ENCODE measurements around the gene RHD.
"Not testable (repeated sequence)": the region's sequence is repeated elsewhere in the genome, so short reads cannot be mapped to it uniquely, and the experiment has no call there.

RHD gene

DNA sequence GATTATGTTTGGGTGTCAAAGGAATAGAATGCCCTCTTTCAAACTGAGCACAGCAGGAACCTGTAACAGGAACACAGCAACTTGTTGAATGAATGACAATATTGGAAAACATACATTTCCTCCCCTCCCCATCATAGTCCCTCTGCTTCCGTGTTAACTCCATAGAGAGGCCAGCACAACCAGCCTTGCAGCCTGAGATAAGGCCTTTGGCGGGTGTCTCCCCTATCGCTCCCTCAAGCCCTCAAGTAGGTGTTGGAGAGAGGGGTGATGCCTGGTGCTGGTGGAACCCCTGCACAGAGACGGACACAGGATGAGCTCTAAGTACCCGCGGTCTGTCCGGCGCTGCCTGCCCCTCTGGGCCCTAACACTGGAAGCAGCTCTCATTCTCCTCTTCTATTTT lies at the start of gene RHD:
TSS of gene RHD (plus strand) at position 272 of the 400 bp plus-strand sequence. CDS start at position 311, 39 bp downstream.
- not testable (repeated sequence) for DNase-seq (ENCODE audit: low spot score); FAIRE-seq

DNA sequence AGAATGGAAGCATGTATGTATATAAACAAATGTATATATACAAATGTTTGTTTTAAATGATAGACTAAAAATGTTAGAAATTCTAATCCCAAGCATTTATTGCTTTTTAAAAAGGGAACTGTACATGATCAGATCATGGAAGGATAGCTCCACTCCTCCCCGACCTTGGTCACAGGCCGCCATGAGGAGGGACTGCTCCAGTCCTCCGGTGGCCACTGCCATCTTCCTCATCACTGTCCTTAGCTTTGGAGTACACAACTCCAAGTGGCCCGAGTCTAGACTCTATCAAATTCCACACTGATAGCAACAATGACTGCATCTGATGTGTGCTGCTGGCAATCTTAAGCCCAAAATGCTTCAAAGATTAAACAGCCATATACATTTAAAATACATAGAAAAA lies 49.7 kb upstream of the RHD start:
- no peak for FAIRE-seq
- no peak for DNase-seq (ENCODE audit: low spot score)

DNA sequence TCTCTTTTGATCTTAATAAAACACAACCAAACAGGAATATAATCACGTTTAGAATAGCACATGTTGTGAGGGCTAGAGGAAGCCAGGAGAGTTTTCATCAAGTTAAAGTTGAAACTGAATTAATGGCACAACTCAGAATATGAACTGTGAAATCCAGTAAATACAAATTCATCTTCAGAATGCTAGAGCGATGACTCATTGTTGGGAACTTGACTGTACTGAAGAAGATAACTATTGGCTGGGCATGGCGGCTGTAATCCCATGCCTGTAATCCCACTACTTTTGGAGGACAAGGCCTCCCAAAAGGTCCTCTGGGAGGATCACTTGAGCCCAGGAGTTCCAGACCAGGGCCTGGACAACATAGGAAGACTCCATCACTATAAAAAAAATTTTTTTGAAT lies 48.8 kb upstream of the RHD start:
- no peak for FAIRE-seq
- DNase-seq (ENCODE audit: low spot score) = no peak

DNA sequence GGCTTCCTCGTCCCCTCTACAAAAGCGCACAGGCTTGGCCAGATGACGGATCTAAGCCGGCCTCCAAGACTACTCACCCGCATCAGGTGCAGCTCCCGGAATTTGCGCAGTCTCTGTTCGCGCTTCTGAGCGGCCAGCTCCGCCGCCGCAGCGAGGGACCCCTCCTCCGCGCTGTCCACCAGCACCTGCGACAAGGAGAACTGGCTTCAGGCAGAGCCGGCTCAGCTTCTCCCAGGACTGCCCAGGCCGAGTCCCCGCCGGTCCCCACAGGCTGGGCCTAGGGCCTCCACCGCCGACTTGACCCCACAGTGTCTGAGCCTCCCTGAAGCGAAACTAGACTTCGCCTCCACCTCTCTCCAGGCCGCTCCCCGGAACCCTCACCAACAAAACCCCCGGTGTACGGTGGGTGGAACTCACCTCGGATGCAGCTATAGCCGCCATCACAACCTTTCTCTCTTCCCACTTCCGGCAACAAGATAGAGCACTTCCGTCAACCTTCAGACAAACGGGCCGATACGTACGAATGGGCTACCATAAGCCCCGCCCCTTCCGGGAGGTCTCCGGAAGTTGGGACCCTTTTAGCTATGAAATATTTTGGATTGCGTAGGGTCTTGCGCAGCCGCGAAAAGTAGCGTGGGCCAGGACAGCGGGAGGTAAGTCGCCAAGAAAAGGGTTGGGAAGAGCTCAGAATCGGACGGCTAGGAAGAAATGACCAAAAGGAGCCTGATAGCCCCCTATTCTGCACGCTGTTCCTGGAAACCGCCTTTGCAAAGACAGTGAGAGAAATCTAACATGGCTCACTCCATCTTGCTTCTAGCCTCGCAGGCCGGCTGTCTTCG lies 40.1 kb upstream of the RHD start, which contains the start of gene SYF2:
TSS of gene SYF2 (minus strand) at position 476 of the 839 bp plus-strand sequence. CDS start at position 441, 35 bp downstream.
- DNase-seq (ENCODE audit: low spot score) = peak; percentile 84
- peak; percentile 77 for FAIRE-seq

DNA sequence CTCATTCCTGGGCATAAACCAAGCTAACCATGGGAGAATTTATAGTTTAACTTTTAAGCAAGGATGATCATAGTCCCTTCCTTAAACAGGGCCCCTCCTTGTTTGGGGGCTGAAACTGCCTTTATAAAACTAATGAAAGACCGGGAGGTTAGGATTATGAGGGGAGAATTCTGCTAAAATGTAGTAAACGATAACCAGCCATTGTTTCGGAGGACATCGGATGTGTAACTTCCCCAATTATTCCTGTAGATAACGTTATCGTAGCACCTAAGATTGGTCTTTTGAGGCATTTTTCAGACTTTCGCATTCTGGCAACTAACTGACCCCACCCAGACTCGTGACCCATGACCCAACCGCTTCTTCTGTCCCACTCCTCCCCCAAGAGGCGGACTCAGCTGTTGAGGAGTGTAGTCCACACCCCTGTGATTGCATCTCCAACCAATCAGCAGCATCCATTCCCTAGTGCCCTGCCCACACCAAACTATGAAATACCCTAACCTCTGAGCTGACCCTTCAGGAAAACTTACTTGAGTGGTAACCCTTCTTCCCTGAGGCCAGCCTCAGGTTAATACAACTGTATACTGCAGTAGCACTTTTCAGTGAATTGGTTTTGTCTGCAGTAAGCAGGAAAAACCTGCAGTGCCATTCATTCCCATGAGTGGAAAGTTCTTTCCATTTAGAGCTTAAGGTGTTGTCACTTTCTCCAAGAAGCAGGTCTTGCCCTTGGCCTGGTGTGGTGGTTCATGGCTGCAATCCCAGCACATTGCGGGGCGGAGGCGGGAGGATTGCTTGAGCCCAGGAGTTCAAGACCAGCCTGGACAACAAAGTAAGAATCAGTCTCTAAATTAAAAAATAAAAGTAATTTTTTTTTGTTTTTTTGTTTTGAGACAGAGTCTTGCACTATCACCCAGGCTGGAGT lies 39.2 kb upstream of the RHD start:
- FAIRE-seq (peak; percentile 62), DNase-seq (ENCODE audit: low spot score) (peak; percentile 63)

DNA sequence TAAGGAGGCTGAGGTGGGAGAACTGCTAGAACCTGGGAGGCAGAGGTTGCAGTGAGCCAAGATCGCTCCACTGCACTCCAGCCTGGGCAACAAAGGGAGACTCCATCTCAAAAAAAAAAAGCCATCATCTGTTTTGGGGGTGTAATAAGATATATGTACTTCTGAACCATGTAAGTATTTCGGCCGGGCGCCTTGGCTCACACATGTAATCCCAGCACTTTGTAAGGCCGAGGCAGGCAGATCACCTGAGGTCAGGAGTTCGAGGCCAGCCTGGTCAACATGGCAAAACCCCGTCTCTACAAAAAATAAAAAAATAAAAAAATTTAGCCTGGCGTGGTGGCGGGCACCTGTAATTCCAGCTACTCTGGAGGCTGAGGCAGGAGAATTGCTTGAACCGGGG lies 36.9 kb upstream of the RHD start:
- not testable (repeated sequence) for FAIRE-seq; DNase-seq (ENCODE audit: low spot score)

DNA sequence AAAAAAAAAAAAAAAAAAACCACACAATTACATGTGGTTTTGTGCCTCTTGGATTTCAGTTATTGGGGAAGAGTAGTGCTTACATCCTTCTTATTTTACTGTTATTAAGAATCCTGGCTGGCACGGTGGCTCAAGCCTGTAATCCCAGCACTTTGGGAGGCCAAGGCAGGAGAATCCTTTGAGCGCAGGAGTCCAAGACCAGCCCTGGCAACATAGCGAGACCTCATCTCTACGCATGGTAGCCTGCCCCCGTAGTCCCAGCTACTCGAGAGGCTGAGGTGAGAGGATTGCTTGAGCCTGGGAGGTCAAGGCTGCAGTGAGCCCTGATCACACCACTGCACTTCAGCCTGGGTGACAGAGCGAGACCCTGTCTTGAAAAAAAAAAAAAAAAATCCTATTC lies 36.0 kb upstream of the RHD start:
- DNase-seq (ENCODE audit: low spot score); FAIRE-seq: not testable (repeated sequence)

DNA sequence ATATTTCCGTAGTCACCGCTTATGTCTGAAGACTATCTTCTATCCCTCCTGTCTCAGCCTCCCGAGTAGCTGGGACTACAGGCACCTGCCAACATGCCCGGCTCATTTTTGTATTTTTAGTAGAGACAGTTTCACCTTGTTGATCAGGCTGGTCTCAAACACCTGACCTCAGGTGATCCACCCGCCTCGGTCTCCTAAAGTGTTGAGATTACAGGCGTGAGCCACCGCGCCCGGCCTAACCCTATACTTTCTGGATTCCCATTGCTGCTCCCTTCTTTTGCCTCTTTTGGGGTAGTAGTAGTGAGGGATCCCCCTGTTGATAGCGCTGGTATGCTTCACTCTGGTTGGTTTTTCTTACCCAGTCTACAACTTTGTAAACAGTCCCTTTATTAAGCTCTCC lies 34.3 kb upstream of the RHD start:
- DNase-seq (ENCODE audit: low spot score) (no peak), FAIRE-seq (no peak)

DNA sequence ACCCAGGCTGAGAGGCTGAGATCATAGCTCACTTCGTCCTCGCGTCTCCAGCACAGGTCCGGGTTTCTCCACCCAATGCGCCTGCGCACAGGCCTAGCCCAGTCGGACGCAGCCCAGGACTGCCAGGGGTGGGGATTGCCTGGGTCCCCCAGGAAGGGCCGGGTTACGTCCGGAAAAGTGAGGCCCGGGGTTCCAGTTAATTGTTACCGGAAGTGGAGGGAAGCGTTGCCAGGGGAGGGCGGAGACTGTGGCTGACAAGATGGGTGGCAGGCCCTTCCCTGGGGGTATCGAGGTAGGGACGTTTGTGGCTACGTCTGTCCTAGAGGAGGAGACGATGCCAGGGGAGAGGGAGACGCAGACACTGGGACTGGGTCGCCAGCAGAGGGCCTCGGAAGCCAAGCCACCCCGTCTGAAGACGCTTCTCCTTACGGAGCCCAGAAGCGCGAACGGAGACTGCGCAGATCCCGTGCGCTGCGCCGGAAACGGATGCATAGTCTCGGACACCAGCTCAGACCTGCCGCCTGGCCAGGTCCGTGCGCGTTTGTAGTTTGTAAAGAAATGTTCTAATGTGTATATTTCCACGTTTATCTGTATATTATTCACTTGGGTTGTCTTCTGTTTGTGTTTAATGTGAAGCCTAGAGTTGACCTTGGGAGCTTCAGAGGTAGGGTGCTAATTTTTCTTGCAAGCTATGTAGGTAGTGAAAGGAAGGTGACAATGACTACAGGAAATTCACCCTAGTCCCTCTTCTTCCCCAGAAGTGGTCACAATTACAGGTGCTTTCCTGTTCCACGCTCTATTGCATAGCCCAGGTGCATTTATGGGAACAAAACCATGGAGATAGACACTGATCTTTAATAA lies 32.4 kb upstream of the RHD start:
- no peak for FAIRE-seq
- DNase-seq (ENCODE audit: low spot score) = peak; percentile 71

DNA sequence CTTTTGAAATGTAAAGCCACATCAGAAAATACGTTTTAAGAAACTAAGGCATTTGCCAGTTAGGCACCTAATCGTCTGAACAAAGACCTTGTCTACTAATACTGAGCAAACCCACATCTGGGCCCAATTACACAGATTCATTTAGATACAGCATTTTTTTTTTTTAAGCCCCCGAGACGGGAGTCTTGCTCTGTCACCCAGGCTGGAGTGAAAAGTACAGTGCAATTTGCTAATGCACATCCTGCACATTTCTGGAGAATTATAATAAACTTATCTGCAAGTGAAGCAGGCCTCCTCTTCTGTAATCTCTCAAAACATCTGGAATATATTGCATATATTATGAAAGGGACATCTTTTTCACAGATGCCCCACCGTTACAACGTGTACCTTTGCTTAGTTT lies 28.4 kb upstream of the RHD start:
- FAIRE-seq = no peak
- DNase-seq (ENCODE audit: low spot score) = no peak

DNA sequence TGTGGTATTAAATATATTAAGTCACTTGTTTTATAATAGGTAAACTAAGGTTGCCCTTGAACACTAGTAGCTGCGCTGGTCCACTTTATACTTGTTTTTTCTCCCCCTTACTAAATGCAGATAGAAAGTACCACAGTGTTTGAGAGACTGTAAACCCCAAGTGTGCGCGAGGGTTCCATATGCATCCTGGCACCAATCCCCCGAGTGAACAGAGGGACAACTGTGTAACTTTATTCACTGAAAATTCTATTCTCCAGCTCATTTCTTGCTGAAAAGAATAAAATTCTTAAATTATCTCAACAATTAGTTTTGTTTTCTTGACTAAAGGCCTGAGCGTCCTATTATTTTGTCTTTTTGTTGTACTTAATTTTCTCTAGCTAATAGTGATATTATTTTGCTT lies 26.9 kb upstream of the RHD start:
- FAIRE-seq = no peak

DNA sequence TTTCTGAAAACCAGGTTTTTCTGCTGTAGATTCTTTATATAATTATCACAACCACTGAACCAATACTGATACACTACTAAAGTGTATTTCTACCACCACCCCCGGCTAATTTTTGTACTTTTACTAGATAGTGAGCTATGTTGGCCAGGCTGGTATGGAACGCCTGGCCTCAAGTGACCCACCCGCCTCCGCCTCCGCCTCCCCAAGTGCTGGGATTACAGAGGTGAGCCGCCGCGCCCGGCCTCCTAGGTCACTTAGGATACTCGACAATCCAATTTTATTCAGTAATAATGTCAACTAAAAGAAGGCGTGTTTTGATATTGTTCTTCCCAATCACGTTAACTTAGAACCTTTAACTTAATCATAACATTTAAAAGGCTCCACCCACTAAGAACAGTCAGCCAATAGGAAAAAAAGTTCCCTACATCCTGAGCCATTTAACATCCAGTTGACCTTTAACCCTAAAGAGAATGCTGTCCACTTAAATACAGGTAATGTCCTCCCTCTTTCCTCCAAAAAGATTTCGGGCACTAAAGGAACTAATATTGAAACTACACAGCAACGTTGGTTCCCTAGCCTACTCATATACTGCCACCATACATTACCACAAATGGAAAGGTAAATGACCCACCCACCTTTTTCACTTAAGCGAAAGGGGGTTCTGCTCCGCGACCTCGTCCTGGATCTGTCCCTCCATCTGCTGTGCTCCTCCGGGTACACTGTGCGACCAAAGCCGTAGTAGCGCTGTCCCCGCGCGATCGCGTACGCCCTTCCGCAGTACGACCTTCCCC lies 26.3 kb upstream of the RHD start:
- FAIRE-seq (no peak), DNase-seq (ENCODE audit: low spot score) (no peak)

More for the DNA sequence above, 26.9 kb upstream of the RHD start:
- DNase-seq (ENCODE audit: low spot score) = no peak

DNA sequence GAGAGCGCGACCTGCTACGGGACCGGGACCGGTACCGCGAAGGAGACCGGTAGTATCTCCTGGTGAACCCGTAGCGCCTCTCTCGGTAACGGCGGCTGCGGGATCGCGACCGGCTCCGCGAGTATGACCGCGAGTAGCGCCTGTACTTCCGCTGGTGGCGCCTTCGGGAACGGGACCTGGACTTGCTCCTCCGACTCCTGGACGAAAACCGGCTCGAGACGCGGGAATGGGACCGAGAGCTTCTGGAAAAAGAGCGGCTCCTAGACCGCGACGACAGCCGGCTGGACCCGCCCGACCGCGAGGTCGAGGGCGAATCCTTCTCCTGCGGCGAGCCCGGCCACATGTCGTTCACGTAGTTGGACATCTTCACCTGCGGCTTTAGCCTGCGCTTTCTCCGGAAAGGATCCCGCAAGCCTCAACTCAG lies 25.7 kb upstream of the RHD start:
- DNase-seq (ENCODE audit: low spot score) = no peak
- no peak for FAIRE-seq

DNA sequence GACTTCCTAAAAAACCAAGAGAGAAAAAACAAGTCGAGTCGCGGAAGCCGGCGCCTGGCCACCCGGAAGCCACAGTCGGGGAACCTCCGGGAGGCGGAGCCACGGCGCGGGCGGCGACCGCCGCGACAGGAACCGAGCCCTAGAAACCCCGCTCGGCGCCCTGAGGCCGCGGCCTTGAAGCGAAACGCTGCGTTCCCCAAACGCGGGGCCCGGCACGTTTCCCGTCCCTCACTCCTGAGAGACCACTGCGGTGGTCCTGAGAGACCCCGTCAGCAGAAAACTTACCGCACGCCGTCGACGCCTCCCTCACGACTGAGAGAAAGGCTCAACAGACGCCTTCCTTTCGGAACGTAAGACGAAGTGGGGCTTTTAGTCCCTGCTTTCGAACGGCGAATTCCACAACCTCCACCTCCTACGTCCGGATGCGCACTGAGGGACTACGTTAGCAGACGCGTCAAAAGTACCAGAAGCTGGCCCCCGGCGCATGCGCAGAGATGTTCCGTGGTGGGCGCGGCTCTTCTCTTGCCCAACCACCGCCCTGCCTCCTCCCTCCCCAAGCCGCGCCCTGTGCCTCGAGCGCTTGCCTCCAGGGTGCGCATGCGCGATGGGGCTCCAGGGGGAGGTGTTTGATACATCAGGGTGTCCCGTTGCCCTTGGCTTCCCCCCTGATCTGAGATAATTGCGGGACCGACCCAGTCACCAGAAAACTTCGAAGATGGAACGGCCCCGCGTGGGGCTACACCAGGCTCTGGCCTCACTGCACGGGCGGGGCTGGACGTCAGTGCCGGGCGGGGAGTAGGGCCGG lies 25.1 kb upstream of the RHD start, which contains the start of gene RSRP1:
TSS of gene RSRP1 (minus strand) at position 431 of the 805 bp plus-strand sequence. CDS start 491 bp downstream, outside the sequence.
- FAIRE-seq (peak; percentile 72), DNase-seq (ENCODE audit: low spot score) (peak; percentile 96)

DNA sequence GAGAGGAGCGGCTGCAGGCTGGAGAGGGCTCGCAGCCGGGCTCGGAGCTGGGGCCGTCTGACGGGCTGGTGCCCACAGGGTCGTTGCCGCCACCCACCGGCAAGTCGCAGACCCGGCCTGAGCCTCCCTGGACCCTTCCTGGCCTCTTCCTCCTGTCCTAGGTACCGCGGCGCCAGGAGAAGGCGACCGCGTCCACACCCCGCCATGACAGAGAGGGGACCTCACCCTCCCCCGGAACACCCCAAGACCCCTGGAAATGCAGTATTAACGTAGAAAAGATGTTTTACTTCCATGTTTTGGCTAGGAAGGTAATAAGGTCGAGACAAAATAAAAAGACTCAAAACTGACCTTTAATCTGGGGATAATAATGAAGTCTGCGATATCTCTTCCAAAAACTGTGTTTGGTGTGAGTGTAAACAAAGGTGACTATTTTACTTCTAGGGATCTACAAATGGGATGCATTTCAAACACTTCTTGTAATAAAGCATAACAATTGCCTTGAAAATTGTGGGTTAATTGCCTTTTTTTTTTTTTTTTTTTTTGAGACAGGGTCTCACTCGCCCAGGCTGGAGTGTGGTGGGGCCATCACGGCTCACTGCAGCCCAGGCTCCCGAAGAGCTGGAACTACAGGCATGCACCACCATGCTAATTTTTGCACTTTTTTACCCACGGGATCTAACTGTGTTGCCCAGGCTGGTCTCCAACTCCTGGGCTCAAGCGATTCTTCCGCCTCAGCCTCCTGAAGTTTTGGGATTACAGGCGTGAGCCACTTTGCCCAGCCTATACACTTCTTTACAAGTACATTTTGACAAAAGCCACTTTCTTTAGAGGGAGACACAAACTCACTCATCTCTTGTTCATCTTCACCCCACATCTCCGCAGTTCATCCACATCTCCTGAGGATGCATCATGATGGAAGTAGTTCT lies 24.2 kb upstream of the RHD start:
- no peak for FAIRE-seq
- DNase-seq (ENCODE audit: low spot score) = no peak

DNA sequence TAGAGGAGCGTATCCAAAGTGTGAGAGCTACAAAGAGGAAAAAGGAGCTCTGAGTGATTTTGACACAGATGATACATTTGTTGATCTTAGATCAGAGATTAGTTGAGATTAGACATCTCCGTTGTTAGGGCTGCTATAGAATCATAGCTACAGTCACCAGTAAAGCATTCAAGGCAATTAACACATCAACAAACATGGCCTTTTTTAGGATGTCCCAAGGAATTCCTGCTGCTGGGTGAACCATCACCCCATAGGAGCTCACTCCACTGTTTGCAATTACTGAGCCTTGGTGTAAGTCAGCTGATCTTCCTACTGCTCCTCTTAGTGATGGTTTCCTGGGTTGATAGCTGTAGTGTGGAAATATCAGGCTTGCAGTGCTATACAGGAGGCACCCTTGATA lies 18.4 kb upstream of the RHD start:
- DNase-seq (ENCODE audit: low spot score) (peak; percentile 29), FAIRE-seq (no peak)

DNA sequence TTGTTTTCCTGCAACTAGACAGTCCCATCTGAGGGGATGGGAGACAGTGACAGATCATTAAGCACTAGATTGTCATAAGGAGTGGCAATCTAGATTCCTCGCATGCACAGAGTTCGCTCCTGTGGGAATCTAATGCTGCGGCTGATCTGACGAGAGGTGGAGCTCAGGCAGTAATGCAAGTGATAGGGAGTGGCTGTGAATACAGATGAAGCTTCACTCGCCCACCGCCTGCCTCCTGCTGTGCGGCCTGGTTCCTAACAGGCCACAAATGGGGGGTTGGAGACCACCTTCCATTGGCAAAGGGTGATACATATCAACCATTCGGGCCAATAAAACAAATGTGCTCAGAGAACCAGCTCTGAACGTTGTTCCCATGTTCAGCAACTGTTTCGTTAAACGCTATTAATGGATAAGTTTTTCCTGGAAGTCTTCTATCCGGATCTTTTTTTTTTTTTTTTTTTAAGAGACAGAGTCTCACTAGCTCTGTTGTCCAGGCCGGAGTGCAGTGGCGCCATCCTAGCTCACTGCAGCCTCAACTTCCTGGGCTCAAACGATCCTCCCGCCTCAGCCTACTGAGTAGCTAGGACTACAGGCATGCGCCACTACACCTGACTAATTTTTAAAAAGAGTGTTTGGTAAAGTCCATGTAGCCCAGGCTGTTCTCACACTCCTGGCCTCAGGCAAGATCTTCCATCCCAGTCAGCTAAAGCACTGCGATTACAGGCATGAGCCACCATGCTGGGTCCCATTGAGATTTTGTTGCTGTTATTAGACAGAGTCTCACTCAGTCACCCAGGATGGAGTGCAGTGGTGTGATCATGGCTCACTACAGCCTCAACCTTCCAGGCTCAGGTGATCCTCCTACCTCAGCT lies 16.4 kb upstream of the RHD start:
- DNase-seq (ENCODE audit: low spot score) (no peak), FAIRE-seq (no peak)
